SKM-1 treated with dmso at 0.1 percent for 144 hours (cell line): ENCODE measurements around the gene AGPAT4.
A peak's percentile ranks its signal among the peaks of the same experiment; 100 is the strongest.

Source experiments
- DNase-seq: peaks from one replicate; lab custom pipeline; 2025; ENCODE audit not compliant: unreplicated experiment; lab: John Stamatoyannopoulos, UW

AGPAT4 gene

GRCh38 chr6:161141173-161141572, 132.7 kb downstream of the AGPAT4 start:
- no peak for DNase-seq

- no peak for DNase-seq
Observed at GRCh38 chr6:161140554-161140875, 133.3 kb downstream of the AGPAT4 start.

- DNase-seq, result no peak
Observed at GRCh38 chr6:161139766-161140553, 133.9 kb downstream of the AGPAT4 start.

GRCh38 chr6:161139304-161139765, 134.5 kb downstream of the AGPAT4 start:
- no peak for DNase-seq

- no peak for DNase-seq
Observed at GRCh38 chr6:161138543-161139303, 135.1 kb downstream of the AGPAT4 start.

- DNase-seq, result no peak
Observed at GRCh38 chr6:161137839-161138542, 135.9 kb downstream of the AGPAT4 start.

- no peak for DNase-seq
Observed at GRCh38 chr6:161137320-161137719, 136.5 kb downstream of the AGPAT4 start.

- no peak for DNase-seq
Observed at GRCh38 chr6:161136655-161137054, 137.2 kb downstream of the AGPAT4 start.

- peak; percentile 17 for DNase-seq
Observed at GRCh38 chr6:161135695-161136591, 137.9 kb downstream of the AGPAT4 start.

- no peak for DNase-seq
Observed at GRCh38 chr6:161134550-161135298, 139.1 kb downstream of the AGPAT4 start.

GRCh38 chr6:161133963-161134362, 139.9 kb downstream of the AGPAT4 start:
- DNase-seq, result no peak

GRCh38 chr6:161132384-161132783, 141.5 kb downstream of the AGPAT4 start:
- DNase-seq, result no peak

GRCh38 chr6:161130967-161131766, 142.7 kb downstream of the AGPAT4 start:
- DNase-seq, result no peak

GRCh38 chr6:161130541-161130940, 143.3 kb downstream of the AGPAT4 start:
- no peak for DNase-seq

GRCh38 chr6:161128680-161129196, 145.1 kb downstream of the AGPAT4 start:
- no peak for DNase-seq

GRCh38 chr6:161128230-161128629, 145.6 kb downstream of the AGPAT4 start:
- DNase-seq, result no peak

GRCh38 chr6:161127071-161127740, 146.7 kb downstream of the AGPAT4 start:
- DNase-seq, result no peak

- DNase-seq, result no peak
Observed at GRCh38 chr6:161125591-161125990, 148.3 kb downstream of the AGPAT4 start.
